Islet precursor cell (in vitro differentiated cells): ENCODE data around the gene ST8SIA6.
"Not testable (repeated sequence)": the region's sequence is repeated elsewhere in the genome, so short reads cannot be mapped to it uniquely, and the experiment has no call there.

ENCODE experiments used
- DNase-seq: peaks from one replicate; pipeline ENCODE4 v3.0.0-alpha.2; 2018

ST8SIA6 gene

GRCh38 chr10:17454161-17455014 is at the start of gene ST8SIA6:
Gene ST8SIA6, minus strand, starts transcription at chr10:17454595. Its CDS starts 340 bp downstream, at chr10:17454255.
- DNase-seq, result peak; percentile 75

- no peak for DNase-seq
Measured at GRCh38 chr10:17503795-17504194, 49.4 kb upstream of the ST8SIA6 start.

DNA sequence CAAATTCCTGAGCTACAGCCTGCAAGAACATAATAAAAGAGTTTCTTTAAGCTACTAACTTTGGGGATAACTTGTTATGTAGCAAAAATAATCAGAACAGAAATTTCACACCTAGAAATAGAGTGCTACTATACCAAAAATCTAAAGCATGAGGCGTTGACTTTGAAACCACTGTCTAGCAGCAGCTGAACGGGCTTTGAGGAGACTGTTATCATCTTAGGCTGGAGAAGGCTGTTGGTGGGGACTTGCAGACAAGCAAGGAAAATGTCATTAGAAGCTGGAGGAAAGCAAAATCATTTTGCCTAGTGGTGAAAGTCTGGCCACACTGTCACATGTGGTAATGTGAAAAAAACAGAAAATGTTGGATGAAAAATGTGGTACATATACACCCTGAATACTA is 48.4 kb upstream of the ST8SIA6 start:
- DNase-seq, result no peak

GRCh38 chr10:17499014-17499413 is 44.6 kb upstream of the ST8SIA6 start:
- not testable (repeated sequence) for DNase-seq

GRCh38 chr10:17497446-17498030 is 43.1 kb upstream of the ST8SIA6 start:
- no peak for DNase-seq

DNA sequence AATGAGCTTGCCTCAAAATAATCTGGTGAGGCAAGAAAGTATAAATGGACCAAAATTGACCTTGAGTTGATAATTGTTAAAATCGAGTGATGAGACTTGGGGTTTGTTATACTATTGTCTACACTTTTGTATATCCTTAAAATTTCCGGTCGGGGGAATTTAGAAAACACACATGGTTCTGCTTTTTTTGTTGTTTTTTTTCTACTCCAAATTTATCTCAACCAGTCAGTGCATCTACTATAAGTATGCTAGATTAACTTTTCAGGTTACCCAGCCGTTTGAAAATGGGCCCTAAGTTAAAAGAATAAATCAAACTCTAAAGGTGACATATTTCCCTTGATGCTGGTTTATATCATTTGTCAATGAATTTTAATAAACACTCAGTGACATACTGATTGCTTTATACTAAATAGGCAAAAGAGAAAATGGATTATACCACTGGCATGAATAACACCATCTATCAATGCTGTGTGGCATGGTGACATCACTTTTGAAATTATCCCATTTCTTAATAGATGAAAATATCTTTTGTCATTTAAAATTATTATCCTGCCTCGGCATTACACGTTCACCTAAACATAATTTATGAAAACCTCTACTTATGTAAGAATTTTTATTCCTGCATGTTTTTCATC is 40.3 kb upstream of the ST8SIA6 start:
- DNase-seq, result no peak

DNA sequence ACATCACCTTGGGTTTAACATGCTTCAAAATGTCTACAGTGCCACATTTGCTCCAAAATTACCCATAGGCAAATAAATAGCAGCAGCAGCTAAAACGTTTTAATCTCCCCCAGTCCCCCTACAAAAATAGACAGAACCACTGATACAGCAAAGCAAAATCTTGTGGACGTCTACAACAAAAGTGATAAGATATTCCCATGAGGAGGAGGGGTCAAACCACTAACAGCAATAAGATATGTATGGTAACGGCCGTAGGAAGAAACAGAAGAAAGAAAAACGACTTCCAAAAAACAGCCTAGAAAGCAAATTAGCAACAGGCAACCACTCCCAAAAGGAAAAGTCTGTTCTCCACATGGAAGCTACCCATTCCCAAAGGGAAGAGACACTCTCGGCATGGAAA is 34.5 kb upstream of the ST8SIA6 start:
- DNase-seq, result no peak

DNA sequence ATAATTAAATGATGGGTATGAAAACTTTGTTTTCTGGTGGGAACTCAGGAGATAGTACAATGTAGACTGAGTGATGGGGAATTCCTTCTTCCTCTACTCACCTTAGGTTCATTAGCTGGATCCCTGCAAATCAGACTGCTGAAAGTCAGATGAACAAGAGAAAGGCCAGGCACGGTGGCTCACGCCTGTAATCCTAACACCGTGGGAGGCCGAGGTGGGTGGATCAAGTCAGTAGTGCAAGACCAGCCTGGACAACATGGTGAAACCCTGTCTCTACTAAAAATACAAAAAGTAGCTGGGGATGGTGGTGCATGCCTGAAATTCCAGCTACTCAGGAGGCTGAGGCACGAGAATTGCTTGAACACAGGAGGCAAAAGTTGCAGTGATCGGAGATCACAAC is 28.7 kb upstream of the ST8SIA6 start:
- no peak for DNase-seq

- DNase-seq, result no peak
Measured at GRCh38 chr10:17479822-17480221, 25.4 kb upstream of the ST8SIA6 start.

- no peak for DNase-seq
Measured at GRCh38 chr10:17479015-17479615, 24.7 kb upstream of the ST8SIA6 start.

- DNase-seq, result no peak
Measured at GRCh38 chr10:17476073-17476472, 21.7 kb upstream of the ST8SIA6 start.

GRCh38 chr10:17475661-17476060 is 21.3 kb upstream of the ST8SIA6 start:
- DNase-seq, result no peak

- no peak for DNase-seq
Measured at GRCh38 chr10:17474595-17475323, 20.4 kb upstream of the ST8SIA6 start.

DNA sequence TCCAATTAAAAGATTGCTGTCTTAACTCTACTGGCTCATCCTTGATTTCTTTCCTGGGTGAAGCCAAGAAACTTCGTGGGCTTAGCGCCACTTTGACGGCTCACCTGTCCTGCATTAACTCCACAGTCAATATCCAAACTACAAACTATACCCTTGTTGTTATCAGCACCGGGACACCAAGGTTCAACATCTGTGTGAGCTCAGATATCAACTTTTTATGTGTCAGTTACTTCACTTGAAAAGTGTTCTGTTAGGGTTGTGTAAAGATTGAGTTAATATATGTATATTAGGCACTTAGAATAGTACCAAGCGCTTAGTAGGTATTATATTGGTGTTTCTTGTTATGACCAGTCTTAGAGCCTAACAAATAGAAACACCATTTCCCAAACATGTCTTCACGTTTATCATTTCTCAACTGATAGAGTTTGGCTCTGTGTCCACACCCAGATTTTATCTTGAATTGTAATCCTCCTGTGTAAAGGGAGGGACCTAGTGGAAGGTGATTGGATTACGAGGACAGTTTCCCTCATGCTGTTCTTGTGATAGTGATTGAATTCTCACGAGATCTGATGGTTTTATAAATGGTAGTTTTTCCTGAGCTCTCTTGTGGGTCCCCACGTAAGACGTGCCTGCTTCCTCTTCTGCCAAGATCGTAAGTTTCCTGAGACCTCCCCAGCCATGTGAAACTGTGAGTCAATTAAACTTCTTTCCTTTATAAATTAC is 19.0 kb upstream of the ST8SIA6 start:
- DNase-seq, result no peak

GRCh38 chr10:17472481-17473227 is 18.3 kb upstream of the ST8SIA6 start:
- no peak for DNase-seq

- no peak for DNase-seq
Measured at GRCh38 chr10:17470246-17470645, 15.9 kb upstream of the ST8SIA6 start.

DNA sequence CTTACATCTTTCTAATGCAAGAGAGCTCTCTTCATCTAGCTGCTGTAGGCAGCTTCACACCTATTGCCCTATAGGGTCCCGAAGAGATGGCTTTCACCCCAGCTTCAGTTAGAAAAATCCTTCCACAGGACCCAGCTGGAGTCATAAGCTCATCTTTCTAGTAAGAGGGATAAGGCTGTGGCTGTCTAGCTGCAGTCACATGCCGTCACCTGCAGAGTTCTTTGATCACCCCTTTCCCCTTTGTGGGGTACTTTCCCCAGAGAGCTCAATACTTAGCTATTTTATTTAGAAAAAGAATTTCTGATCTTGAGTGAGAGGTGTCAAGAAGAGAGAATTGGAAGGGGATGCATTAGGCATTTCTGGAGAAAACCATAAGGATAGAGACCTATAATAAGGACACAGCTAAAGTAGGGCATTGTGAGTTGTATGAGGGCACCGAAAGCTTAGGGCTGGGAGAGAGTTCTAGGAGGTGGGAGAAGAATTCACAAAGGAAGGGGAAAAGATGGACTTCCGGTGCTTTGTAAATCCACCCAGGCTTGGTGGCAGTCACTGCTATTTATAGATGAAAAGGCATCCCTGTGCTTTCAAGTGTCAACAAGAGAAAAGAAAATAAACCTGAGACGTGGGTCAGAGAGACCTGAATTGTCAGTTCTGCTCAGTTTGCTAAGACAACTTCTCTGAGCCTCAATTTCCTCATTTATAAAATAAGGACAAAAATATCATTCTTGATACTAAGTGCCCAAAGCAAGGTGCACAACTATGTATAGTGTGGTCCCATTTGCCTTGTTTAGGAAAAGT is 11.1 kb upstream of the ST8SIA6 start:
- DNase-seq, result no peak

DNA sequence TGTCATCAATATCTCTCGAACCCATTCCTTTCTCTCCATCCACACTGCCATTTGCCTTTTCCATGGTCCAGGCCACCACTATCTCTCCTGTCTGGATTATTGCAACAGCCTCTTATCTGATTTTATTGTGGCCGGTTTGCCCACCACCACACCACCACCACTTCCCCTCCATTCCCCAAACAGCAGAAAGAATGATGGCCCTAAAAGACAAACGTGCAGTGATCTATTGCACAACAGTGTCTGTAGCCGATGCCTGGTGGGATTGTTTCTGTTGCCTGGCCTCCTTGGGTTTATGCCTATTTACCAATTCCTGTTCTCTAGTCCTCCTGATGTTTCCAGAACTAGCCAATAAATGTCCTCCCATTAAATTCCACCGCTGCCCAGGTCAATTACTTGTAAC is 10.2 kb upstream of the ST8SIA6 start:
- DNase-seq, result no peak

DNA sequence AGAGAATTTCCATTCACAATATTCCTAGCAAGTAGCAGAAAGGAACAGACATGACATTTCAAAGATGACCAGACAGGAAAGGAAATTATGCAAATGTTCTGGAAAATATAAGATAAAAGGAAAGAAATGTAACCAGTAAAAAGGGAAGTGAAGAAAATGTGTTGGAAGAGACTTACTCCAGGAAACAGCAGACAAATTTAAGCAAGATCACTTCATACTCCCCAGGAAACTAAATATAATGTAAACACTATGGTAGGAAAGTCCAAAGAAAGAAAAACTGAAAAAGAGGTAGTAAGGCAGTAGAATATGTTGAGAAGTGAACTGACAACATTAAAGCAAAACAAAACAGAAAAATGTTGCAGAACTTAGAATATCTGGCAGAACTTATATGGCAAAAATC is 6.4 kb upstream of the ST8SIA6 start:
- no peak for DNase-seq

DNA sequence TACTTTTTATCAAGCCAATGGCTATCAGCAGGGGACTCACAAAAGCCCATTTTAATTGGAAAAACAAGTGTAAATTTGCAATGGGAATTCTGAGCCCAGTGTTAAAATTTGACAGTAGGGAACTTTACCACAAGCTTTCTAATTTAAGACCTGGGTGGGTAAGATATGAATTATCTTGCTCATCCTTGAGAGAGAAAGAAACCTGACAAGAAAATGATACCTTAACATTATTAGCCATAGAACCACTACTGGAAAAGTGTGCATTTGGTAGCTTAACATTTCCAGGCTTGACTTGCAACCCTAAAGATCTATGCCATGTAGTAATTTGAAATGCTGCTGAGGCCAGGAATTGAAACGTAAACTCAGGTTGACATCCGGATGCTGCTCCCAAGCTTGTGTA is 2.7 kb upstream of the ST8SIA6 start:
- no peak for DNase-seq
